NT2/D1 (cell line): ENCODE measurements around the gene PAXIP1.

Experiments
- YY1 ChIP-seq: IDR thresholded peaks from 2 replicates; pipeline ENCODE4 v1.6.1; 2011; ENCODE audit not compliant: insufficient read length, insufficient read depth
- ZNF274 ChIP-seq: IDR thresholded peaks from 2 replicates; pipeline ENCODE4 v1.6.1; 2011; ENCODE audit warnings: mild to moderate bottlenecking, low read depth, low read length

GRCh38 chr7:154906201-154906600, 96.7 kb downstream of the PAXIP1 start:
- no peak for TF ChIP-seq ZNF274
- TF ChIP-seq YY1: no peak
